HG02981 (cell line): ENCODE measurements around the gene THADA.

Experiments
- ATAC-seq: cut with Tn5 transposase; IDR thresholded peaks from one replicate; pipeline ENCODE4 v1.9.1; 2021; ENCODE audit warnings: mild to moderate bottlenecking, moderate library complexity; ENCODE audit not compliant: unreplicated experiment

Gene THADA

DNA sequence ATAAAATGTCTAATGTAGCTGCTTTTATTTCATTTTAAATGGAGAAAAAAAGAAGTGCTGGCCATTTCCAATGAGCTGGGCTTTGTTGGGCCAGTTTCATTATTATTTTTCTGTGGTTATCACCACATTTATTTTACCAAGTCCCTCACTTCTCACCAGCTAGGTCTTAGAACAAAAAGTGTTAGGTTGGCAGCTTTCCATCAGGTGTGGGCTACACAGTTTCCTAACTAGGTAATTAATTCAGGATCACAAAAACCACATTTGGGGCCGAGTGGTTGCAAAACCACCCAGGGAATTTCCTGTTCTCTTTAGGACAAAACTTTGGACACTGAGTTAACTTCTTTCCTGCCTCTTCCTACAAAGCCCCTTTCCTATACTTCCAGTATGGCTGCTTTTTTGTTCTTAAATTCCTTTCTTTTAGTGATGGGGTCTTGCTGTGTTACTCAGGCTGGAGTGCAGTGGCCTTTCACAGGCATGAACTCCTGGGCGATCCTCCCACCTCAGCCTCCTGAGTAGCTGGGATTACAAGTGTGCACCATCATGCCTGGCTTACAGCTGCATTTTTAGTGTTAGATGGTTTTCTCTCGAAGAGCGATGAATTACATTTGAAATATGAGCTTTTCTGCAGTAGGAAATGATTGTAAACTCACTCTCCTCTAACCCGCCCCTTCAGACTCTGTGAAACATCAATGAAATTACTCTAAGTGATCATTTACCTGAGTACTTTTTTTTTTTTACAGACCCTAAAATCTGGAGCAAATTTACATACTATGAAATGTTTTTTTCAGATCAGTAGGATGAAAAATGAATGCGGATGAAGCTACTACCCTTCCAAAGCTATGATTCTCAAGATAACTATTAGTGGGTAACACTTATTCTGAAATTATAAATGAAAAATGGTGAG lies 366.8 kb downstream of the THADA start:
- ATAC-seq: no peak

DNA sequence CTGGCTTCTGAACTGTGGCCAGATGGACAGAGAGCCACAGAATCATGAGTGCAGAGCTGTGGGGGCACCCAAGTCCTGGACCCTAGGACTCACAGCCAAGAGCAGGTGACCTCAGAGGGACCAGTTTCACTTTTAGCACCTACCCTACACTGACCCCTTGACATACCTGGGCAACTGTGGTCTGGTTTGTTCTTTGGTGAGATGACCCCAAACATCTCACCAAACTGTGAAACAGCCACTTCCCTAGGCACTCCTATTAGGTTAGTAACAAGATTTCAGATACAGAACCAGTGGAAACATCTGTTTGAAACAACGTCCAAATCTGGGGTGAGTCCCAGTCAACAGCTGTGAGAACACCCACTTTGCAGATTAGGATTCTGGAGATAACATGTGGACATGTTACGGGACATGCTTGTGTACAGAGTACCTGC lies 367.5 kb downstream of the THADA start:
- ATAC-seq: no peak

DNA sequence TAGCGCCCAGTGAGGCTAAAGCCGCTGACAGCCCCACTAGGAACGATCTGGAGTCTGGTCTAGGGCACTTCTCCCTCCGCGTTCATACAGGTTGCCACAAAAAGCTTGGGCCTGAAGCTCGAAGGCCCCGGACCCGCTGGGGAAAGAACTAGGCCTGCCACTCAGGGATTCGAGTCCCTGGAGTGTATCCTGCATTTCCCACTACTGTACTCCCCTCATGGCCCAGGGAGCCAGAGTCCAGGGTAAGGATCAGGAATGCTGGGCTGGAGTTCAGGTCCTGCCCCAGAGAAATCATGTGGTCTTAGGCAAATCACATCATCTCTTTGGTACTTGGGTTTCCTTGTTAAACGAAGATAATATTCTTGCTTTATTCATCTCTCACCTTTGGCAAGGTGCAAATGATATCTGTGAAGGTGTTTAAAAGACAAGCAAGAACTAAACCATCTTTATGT lies 368.0 kb downstream of the THADA start:
- no peak for ATAC-seq

DNA sequence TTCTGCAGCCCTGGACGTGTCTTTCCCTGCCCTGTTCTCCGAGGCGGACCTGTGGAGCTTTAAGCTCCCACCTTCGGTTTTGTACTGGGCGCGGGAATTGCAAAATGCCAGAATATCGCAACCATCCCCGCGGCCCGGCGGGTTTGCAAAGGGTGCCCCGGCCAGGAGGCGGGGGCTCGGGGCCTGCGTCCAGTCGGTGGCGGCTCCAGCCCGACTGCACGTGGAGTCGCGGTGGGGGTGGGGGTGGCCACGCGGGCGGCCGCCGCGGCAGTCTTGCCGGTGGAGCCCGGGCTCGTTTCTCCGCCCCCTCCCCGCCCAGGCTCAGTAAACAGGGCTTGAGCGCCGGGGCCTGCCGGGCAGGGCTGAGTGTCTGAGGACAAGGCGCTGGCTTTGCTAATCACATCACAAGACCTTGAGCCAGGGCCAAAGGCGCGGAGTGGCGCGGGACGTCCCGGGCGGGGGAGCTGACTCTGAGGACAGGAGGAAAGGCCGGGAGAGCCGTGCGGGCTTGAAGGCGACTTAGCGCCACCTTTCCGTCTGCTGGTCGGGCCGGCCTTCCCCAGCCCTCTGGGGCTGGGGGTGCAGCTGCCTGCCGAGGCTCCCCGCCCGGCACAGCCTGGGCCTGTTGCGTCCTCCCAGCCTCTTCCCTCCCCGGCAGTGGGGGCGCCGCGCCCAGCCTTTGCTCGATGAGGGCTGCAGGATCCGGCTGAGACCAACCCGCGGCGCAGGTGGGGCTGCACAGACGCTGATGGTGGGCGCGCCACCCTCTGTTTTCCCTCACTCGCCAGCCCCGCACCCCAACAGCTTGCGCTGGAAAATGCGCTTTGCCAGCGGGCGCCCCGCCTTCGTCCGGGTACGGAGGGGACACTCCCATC lies 368.6 kb downstream of the THADA start:
- ATAC-seq: peak; percentile 9

DNA sequence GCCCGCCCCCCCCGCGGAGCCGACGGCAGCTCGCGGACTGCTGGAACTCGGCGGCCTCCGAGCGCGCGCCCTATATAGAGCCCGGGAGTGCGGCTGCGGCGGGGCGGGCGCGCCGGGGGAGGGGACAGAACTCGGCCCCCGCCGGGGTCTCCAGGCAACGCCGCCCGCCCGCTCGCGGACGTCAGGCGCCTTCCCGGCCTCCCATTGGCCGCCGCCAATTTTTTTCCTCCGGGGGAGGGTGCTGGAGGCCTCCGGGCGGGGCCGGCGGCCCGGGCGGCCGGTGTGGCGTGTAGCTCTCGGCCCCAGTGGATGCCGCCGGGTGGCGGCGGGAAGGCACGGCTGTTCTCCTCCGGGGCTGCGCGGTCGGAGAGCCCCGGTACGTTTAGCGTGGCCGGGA lies 369.3 kb downstream of the THADA start, which contains the start of gene ZFP36L2:
TSS of gene ZFP36L2 (minus strand) at position 49 of the 397 bp plus-strand sequence. CDS start 291 bp downstream, outside the sequence.
- ATAC-seq: peak; percentile 52

DNA sequence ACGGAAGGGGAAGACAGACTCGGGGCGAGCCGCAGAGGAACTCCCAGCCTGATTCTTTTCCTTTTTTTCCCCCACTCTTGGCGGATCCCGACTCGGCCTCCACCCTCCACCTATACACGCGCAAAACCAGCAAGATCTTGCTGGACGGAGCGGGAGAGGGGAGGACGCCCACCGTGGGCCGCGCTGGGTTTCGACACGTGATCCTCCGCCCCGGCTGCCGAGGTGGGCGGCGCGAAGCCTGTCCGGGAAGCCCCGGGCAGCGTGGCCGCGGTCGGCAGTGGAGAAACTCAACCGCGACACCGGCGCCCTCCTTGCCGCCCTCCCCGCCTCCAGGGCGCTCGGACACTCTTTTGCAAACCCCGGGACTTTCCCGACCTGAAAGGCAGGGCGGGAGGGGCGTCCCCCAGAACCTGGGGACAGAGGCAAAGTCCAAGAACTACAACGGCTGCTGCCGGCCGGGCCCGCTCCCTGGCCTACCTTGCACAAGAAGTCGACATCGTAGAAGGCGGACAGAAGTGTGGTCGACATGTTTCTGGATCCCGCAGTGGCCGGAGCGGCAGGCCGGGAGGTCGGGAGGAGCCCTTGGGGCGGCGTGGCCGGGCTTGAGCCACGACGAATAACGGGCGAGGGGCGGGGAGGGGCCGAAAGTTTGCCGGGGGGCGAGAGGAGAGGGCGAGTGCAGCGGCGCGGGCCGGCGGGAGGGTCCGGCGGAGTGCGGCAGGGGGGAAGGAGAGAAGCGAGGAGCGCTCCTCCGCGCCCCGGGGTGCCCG lies 369.9 kb downstream of the THADA start:
- peak; percentile 21 for ATAC-seq

DNA sequence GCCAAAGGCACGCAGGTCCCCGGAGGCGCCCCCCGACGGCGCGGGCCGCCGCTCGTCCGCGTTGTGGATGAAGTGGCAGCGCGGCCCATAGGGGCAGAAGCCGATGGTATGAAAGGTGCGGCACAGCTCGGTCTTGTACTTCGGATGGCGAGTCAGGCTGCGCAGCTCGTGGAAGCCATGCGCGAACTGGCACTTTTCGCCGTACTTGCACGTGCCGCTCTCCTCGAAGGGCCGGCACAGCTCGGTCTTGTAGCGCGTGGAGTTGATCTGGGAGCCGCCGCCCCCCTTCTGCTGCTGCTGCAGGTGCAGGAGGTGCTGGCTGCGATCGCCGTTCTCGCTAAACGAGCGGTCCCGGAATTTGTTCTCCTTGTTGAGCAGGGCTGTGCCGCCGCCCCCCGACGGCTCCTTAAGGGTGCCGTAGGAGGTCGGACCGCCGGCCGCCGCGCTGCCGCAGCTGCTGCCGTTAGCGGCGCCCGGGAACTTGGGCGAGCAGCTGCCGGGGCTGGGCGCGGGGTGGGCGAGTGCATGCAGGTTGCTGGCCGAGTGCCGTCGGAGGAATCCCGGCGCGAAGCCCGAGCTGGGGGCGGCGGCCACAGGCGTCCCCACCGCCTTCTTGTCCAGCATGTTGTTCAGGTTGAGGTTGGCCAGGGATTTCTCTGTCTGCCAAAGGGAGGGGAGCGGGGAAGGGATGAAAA lies 370.6 kb downstream of the THADA start:
- no peak for ATAC-seq

DNA sequence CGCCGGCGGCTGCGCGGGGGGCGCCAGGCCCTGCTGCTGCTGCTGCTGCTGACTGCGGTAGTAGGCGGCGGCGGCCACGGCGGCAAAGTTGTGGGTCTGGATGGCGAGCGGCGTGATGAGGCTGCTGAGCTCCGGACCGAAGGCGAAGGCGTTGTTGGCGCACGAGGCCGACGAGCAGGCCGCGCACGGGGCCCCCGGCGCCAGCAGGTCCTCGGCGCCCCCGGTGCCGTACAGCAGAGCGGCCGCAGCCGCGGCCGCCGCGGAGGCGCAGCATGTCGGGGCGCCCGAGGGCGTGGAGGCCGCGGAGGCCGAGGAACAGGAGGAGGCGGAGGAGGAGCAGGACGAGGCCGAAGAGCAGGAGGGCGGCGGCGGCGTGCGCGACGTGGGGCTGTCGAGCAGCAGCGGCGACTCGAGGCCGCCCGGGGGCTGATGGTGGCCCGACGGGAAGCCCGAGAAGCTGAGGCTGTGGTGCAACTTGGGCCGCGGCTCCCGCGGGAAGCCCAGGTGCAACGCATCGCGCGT lies 371.2 kb downstream of the THADA start:
- no peak for ATAC-seq

DNA sequence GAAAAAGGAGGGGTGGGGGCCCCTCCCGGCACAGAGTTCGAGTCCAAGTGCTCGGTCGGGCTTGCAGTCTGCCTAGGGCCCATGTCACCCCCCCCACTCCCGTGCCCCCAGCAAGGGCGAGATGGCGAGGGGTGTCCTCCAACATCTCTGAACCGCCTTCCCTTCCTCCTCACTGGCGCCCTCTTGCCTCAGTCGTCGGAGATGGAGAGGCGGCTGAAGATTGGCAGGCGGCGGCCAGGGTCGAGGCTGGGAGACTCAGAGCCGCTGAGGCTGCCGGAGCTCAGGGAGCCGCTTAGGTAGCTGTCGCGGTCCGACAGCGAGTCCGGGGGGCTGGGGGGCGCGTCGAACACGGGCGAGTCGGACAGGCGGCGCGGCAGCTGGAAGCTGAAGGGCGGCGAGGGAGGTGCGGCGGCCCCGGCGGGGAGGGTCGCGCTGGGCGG lies 371.7 kb downstream of the THADA start:
- no peak for ATAC-seq

DNA sequence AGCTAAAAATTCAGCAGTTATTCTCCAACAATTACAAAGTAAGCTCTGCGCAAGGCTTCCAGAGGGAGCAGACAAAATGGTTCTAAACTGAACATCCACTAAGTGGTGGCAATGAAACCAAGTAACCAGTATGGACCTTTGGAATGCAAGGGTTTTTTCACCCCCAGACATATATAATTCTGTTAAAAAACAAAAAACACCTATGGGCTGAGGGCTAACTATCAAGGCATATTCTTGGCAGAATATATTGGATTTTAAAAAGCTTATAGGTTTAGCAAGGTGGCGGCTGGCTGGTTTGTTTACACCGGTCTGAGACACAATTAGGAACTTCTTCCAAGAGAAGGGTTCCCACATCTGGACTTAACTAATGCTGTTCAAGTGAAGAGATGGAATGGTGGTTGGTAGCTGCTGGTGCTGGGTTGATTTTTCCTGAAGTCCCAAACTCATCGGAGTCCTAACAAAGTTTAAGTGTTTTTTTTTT lies 372.3 kb downstream of the THADA start:
- no peak for ATAC-seq

DNA sequence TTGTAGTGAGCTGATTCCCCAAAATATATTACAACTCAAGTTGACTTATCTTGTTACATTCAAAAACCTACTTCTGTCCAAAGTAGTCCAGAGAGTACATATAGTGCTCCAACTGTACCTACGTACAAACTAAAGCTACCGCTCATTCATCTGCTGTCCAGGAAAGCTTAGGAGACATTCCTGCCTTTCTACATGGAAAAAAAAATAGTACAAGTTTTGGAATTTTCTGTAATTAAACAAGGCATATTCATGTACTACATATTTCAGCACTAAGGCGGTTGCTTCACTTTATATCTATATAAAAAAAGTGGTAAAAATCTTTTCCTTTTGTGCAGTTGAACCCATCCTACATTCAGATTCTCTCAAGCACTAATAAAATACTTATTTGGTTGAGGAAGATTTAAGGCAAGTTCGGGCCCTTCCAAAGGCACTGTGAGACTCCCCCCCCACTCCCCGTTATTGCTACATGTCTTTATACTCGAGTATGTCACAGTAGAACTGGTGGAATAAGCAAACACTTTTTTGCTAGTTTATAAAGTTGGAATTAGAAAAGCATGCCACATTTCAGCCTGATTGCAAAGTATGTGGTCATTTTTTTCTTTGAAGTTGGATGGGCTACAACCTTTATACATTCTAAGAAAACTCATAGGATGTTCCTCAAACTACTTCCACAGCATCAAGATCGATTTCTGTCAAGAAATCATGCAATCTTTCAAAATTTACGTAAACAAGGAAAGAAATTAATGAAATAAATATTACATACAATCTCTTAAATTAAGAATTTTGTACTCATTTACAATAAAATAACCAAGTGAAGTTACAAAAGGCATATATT lies 373.1 kb downstream of the THADA start:
- no peak for ATAC-seq

DNA sequence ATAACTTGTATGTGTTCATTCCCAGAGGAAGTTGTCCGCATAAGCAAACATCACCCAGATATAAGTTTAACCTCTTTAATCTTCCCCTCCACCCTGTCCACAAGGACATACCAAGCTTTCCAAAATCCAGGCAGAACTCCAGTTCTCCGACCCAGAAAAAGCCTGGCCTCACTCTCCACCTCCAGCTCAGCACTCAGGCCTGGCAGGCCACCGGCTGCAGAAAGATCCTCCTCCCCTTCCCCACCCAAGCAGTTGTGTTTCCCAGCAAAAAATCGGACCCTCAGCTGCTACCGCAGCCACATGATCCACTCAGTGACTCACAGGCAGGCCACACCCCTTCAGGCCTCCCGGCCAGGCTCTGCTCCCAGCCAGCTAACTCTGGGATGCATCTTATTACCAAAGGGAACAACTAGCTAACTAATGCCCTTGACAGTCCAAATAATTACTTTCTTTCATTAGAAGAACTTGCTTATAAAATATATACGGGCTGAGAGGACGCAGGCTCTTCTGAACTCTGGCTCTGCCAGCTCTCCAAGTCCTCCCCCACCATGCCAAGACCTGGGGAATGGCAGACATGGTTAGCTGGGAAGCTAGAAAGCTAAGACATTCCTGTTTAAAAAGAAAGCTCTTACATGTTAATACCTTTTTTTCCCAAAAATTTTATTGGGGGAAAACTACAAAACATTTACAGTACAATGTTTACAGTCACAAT lies 373.9 kb downstream of the THADA start:
- no peak for ATAC-seq

DNA sequence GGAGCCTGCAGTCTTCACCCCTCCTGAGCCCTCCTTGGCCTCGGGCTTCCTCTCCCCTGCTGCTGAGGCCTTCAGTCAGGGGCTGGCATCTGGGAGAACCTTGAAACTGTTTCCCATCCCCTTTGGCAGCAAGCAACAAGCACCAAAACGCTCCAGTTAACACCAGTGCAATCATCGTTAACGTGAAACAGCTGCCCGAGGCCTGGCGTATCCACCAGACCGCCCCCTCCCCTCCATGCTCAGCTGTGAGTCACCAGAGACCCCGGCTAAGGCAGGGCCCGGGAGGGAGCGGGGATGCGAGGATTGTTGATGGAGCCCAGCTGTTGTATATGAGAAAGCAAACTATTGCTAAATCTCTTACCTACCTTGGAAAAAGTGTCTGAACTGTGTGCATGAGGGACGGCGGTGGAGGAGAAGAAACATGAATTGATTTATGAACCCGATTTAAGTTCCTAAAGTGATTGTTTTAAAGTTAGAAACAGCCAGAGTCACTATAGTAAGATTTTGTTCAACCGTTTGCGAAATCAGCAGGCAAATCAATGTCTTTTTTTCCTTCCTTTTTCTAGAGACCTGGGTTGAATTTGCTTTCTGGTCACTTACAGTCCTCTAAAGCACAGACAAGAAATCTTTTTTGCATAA lies 374.6 kb downstream of the THADA start:
- no peak for ATAC-seq

DNA sequence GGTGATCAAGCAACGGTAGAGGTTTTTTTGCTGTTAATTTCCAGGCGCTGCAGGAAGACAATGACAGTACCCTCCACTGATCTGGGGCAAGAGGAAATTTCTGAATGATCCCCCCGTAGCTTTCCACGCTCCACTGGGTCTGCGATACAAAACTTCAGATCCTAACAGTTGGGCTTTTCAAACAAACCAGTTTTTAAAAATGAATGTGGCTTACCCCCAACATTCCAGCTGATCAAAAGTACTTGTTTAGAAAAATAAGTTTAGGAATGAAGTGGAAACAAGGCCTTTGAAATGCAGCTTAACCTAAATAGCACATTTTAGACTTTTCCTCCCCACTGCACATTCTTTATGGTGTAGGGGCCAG lies 375.1 kb downstream of the THADA start:
- no peak for ATAC-seq

DNA sequence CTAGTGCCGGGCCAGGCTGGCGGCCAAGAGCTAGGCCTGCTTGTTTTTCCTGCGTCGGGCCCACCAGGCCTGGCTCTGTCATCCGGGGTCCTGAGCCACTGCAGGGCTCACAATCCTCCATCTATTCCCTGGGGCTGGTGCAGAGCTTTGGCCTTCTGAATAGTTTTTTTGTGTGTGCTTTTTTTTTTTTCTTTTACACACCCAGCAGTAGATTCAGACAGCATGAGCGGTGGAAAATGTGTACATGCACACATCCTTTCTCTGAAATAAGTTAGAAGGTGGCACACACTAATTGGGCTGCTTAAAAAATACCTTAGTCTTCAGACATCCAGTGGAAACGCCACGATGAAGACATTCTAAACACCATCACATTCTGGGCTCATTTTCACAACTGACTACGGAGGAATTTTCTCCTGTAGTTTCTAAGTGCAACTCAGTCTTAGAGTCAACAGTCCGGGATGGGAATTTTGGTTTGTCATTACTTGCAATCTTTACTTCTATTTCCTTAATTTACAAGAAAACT lies 375.5 kb downstream of the THADA start:
- ATAC-seq: no peak

DNA sequence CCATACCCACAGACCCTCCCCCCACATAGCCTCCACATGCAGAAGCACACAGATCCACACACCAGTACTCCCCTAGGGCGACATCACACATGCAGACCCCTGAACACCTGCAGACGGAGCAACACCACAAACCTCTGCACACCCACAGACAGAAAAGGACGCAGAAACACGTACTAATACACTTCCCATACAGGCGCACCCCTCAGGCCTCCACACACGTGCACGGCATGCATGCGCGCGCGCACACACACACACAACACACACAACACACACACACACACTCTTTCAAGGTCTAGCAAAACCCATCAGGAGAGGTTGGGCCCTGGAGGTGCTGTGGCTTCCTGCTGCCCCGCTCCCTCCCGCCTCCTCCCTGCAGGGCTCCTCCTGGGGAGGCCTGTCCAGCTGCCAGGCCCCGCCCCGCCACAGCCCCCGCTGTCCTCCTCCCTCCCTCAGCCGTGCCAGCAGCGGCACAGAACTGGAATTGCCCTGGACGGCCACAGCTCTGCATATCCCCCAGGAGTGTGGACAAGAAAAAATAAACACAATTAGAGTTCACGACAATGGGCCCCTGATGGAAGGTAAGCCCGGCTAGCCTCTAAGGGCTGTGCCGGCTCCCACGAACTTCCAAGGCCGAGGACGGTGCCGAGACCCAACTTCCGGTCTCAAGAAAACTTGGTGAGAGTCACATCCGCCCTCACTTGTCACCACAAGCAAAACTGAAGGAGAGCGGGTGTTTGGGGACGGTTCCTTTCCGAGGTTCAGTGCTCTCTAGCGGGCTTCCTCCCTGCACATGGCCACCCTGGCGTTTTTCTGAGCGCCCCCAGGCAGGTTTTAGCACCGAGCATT lies 376.2 kb downstream of the THADA start:
- ATAC-seq: peak; percentile 57
